Calu3 (cell line): ENCODE results near the gene LYRM7. TPM values are rescaled to one million over a fixed set of nuclear protein-coding genes. Genes with fewer than 3 reads are reported as not detected.

ENCODE experiments used
- BruUV-seq: library from RNA; stranded (reverse); fragments of 400-500 nt; replicated peaks from 2 replicates; lab custom pipeline; 2021; lab: Mats Ljungman, UMichigan
- CTCF ChIA-PET: fragments of 300-600 bp; sonication (Branson Sonifier 250); formaldehyde crosslinking; loops from one replicate; lab custom pipeline; 2022; ENCODE audit warnings: antibody characterized with exemption; lab: Charles Lee
- DNase-seq: peaks from one replicate; pipeline ENCODE4 v3.0.0; 2022
- H3K27ac Mint-ChIP-seq: one replicate; pipeline ENCODE4 v1.8.0; 2022; ENCODE audit warnings: mixed read lengths; ENCODE audit not compliant: unreplicated experiment
- H3K27me3 Mint-ChIP-seq: one replicate; pipeline ENCODE4 v1.8.0; 2022; ENCODE audit warnings: mixed read lengths; ENCODE audit not compliant: unreplicated experiment
- H3K36me3 Mint-ChIP-seq: one replicate; pipeline ENCODE4 v1.8.0; 2022; ENCODE audit warnings: mild to moderate bottlenecking, moderate library complexity, mixed read lengths; ENCODE audit not compliant: insufficient read depth, unreplicated experiment
- H3K4me1 Mint-ChIP-seq: one replicate; pipeline ENCODE4 v1.8.0; 2022; ENCODE audit warnings: mild to moderate bottlenecking, low read depth, mixed read lengths; ENCODE audit not compliant: unreplicated experiment
- H3K4me3 Mint-ChIP-seq: one replicate; pipeline ENCODE4 v1.8.0; 2022; ENCODE audit warnings: mild to moderate bottlenecking, low read depth, moderate library complexity, mixed read lengths; ENCODE audit not compliant: unreplicated experiment
- H3K9me3 Mint-ChIP-seq: one replicate; pipeline ENCODE4 v1.8.0; 2022; ENCODE audit warnings: low read depth, mixed read lengths; ENCODE audit not compliant: unreplicated experiment
- intact Hi-C: fragments of 100-400 bp; cut with micrococcal nuclease; formaldehyde crosslinking; loops from one replicate; pipeline ENCODE4 v1.10.0; 2022; ENCODE audit not compliant: unreplicated experiment
- total RNA-seq: library from RNA; stranded (reverse); gene quantifications from 2 replicates; pipeline ENCODE4 v1.2.3, GENCODE V29; 2022
- TF ChIP-seq, protein P1 (sequence below): fragments of 200-600 bp; IDR thresholded peaks from one replicate; pipeline ENCODE4 v1.8.0; 2022; ENCODE audit warnings: antibody characterized with exemption; ENCODE audit not compliant: unreplicated experiment

The LYRM7 gene
- total RNA-seq, 1 experiment from 2014 or later = 12.6 TPM

DNA sequence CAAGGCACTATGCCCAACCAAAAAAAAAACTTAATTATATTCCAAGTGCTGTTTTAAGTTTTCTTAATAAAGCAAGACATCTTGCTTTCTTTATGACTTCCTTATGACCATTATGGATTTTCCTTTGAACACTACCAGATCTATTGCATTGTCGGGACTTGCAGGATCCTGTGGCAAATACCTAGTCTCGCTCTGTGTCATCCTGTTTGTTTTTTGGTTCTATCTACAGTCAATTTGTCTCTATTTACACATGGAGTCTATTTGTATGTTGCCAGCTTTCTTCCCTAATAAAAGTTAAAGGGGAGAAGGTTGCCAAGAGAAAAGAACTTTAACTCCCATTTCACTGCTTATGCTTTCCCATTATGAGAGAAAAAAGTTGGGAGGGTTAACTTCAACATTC is 10.6 kb upstream of the LYRM7 start:
- Mint-ChIP-seq H3K4me1 (peaks cover 9% of the 10 kb centered on the region), H3K27ac (no peak overlapping the region), H3K27me3 (no peaks in the 10 kb centered on the region), H3K36me3 (peaks cover 68% of the 10 kb centered on the region), H3K9me3 (no peaks in the 10 kb centered on the region), H3K4me3 (no peak overlapping the region)
- intact Hi-C loops = loop anchor here (5.0 kb wide), 1 partner anchor 222 kb away; no protein-coding TSS in a partner anchor
- no peak for DNase-seq
- BruUV-seq = no TSS peak
- TF ChIP-seq, protein P1, sequence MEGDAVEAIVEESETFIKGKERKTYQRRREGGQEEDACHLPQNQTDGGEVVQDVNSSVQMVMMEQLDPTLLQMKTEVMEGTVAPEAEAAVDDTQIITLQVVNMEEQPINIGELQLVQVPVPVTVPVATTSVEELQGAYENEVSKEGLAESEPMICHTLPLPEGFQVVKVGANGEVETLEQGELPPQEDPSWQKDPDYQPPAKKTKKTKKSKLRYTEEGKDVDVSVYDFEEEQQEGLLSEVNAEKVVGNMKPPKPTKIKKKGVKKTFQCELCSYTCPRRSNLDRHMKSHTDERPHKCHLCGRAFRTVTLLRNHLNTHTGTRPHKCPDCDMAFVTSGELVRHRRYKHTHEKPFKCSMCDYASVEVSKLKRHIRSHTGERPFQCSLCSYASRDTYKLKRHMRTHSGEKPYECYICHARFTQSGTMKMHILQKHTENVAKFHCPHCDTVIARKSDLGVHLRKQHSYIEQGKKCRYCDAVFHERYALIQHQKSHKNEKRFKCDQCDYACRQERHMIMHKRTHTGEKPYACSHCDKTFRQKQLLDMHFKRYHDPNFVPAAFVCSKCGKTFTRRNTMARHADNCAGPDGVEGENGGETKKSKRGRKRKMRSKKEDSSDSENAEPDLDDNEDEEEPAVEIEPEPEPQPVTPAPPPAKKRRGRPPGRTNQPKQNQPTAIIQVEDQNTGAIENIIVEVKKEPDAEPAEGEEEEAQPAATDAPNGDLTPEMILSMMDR = no peak
- CTCF ChIA-PET = no interaction called here

DNA sequence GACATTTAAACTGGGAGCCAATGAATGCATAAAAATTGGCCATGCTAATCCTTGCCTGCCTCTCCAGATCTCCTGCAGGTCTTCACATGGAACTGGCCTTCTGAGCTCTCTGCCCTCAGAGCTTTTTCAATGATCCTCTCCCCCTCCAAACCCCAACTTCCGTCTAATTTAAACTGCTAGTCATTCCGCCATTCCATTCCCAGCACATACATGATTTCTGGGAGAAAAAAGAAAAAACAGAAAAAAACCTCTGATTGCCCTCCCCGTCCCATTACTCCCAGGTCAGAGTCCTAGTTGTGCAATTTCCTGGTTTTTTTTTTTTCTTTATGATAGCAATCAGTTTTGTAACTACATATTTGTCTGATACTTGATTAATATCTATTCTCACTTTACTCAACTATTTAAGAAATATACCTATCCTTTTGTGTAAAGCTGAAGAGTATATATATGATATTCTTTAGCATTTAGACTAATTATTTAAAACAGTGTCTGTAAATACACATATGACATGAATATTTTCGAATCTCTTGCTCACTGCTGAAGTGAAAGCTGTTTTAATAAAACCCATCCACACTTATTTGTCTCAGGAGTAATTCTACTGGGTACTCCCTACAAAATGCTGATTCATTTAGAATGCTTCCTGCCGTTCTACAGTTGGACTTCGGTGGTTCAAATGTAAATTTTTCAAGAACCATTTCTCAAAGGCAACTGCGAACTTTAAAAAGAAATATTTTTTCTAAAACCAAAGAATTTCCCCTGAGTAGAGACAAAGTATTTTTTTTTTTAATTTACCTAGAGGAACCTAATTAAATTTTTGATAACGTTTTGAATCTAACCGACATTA is 7.2 kb upstream of the LYRM7 start:
- Mint-ChIP-seq H3K4me1 (peaks cover 17% of the 10 kb centered on the region), H3K27me3 (no peaks in the 10 kb centered on the region), H3K9me3 (no peaks in the 10 kb centered on the region), H3K36me3 (peaks cover 63% of the 10 kb centered on the region), H3K27ac (peak overlapping the region; percentile 78), H3K4me3 (peak overlapping the region; percentile 75)
- TF ChIP-seq, protein P1 = no peak
- TSS peak; percentile 41 for BruUV-seq
- CTCF ChIA-PET = interaction anchor here (0.6 to 1.2 kb wide), 4 partner anchors 112 to 546 kb away, joined by 3 to 5 read pairs (median 4); no protein-coding TSS in a partner anchor
- intact Hi-C loops = loop anchor here (1.0 to 5.0 kb wide), 2 partner anchors 219 to 254 kb away; no protein-coding TSS in a partner anchor
- no peak for DNase-seq

DNA sequence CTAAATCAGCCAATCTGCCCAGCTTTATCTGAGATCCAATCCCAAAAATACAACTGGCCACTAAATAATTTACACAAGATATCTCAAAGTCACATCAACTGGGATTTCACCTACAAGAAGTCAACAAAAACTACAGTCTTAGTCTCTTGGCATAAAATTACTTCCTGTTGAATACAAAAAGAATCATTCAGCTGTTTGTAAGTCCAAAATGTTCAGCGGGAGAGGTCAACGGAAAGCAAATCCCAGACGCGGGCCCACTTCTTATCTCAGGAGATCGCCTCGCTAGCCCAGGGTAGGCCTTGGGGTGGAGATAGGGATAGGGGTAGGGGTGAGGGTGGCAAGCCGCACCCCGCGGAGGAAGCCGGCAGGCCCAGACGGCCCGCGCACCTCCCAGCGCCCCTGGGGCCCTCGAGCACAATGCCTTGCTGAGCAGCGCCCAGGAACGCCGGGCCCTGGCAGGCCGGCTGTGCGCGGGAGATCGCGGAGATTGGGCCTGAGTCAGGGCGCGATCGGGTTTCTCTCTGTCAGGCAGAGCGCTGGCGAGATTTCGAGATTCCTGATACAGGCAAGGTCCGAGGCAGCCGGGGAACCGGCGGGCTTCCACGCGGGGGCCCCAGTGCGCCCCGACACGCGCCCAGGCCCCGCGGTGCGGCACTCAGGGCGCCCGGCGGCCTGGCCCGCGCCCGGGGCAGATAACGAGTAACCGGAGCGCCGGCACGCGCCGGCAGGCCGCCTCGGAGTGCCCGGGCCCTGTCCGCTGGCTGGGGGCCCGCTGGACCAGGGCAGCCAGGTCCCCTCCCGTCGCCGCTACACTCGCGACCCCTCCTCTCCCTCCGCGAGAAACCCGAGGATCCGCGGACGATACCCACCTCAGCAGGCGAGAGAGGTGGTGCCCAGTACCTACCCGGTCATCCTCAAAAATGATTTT is 6.3 kb upstream of the LYRM7 start:
- intact Hi-C loops = loop anchor here (1.0 to 5.0 kb wide), 2 partner anchors 218 to 253 kb away; no protein-coding TSS in a partner anchor
- Mint-ChIP-seq H3K9me3 (no peaks in the 10 kb centered on the region), H3K4me3 (peak overlapping the region; percentile 75), H3K27me3 (no peaks in the 10 kb centered on the region), H3K4me1 (peaks cover 27% of the 10 kb centered on the region), H3K36me3 (peaks cover 56% of the 10 kb centered on the region), H3K27ac (peak overlapping the region; percentile 78)
- no TSS peak for BruUV-seq
- CTCF ChIA-PET = interaction anchor here (0.6 to 1.2 kb wide), 6 partner anchors 94 to 243 kb away, joined by 3 to 9 read pairs (median 4); no protein-coding TSS in a partner anchor
- DNase-seq = peak; percentile 79
- TF ChIP-seq, protein P1 = no peak

DNA sequence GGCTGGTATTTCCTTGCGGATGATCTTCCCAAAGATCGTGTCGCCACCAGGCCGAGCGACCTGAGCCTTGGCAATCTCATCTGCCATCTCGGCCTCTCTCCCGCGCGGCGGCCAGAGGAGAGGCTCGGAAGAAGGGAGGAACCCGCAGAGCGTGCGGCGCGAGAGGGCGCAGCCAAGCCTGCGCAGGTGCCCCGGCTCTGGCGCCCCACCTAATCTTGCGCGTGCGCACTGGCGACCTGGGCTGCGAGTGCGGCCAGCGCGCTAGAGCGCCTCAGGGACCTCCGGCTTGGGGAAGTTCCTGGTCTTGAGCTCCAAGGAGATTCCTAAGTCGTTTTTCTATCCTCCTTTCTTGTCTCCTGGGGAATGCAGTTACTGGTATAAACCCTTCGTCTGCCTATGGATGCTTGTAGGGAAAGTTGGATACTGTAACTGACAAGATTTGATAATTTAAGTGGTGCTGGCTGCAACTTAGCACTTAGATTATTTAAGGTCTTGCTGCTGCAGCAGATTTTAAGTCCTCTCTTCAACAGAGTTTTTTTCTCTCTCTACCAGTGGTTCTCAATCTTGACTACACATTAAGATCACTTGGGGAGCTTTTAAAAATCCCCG is 5.5 kb upstream of the LYRM7 start, which contains the start of gene HINT1:
TSS of gene HINT1 (minus strand) at position 138 of the 609 bp plus-strand sequence. CDS start at position 87, 51 bp downstream.
- CTCF ChIA-PET = interaction anchor here (0.5 to 1.0 kb wide), 7 partner anchors 93 to 246 kb away, joined by 3 to 9 read pairs (median 6); partner anchors contain the start of gene CDC42SE2
- peaks cover 57% of the 10 kb centered on the region for H3K36me3 Mint-ChIP-seq
- DNase-seq = peak; percentile 98
- peak within 1 kb of the TSS; percentile 75 for H3K4me3 Mint-ChIP-seq
- H3K27ac Mint-ChIP-seq = peak within 1 kb of the TSS; percentile 78
- BruUV-seq = no TSS peak
- H3K27me3 Mint-ChIP-seq = no peaks in the 10 kb centered on the region
- no peaks in the 10 kb centered on the region for H3K9me3 Mint-ChIP-seq
- TF ChIP-seq, protein P1 = no peak
- intact Hi-C loops = no loop called here
- H3K4me1 Mint-ChIP-seq = peaks cover 31% of the 10 kb centered on the region
